Measurements from ENCODE around the gene GAS2L1. TPM values are rescaled to one million over a fixed set of nuclear protein-coding genes. Genes with fewer than 3 reads are reported as not detected.

Gene GAS2L1
- total and polyA plus RNA-seq, 8 donors = 4.4 to 81.1 (median 27.3) TPM

DNA sequence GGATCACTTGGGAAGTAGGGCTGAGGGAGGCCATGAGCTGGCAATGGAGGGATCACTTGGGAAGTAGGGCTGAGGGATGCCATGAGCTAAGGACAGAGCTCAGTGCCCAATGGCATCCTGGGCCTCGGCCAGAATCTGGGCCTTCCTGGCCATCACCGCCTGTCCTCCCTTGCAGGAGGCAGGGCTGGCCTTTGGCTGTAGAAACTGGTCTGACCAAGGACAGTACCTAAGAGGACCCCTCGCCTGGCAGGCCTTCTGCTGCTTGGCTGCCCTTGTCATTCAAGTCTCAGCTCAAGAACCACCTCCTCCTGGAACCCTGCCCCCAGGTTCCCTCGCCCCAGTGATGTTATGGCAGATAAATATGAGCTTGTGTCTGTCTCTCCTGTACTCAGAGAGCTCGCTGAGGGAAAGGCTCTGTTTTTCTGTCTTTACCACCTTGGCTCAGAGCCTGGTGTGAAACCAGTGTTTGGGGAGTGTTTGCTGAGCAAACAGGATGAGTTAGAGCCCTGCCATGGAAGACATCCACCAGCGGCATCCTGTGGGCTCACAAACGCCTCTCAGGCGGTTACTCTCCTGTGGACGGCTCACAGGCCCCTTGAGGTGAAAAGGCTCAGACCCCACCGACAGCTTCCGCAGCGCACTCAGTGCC lies 28.4 kb downstream of the GAS2L1 start:
- Histone ChIP-seq H3K4me3 (no peak overlapping the region), H3K36me3 (peaks cover 70 to 100% (median 100%) of the 10 kb centered on the region in 4 donors), H3K4me1 (peaks cover 7 to 21% (median 10%) of the 10 kb centered on the region in 4 donors), H3K9me3 (no peaks in the 10 kb centered on the region), H3K27ac (no peak overlapping the region), H3K27me3 (no peaks in the 10 kb centered on the region)
- WGBS, 5 donors = 73 to 86% (median 85%) methylated on average over 10 to 12 of the region's 12 CpGs
- no peak for TF ChIP-seq POLR2AphosphoS5 (IDR thresholded peaks at IDR 0.05)
- TF ChIP-seq, protein P1, sequence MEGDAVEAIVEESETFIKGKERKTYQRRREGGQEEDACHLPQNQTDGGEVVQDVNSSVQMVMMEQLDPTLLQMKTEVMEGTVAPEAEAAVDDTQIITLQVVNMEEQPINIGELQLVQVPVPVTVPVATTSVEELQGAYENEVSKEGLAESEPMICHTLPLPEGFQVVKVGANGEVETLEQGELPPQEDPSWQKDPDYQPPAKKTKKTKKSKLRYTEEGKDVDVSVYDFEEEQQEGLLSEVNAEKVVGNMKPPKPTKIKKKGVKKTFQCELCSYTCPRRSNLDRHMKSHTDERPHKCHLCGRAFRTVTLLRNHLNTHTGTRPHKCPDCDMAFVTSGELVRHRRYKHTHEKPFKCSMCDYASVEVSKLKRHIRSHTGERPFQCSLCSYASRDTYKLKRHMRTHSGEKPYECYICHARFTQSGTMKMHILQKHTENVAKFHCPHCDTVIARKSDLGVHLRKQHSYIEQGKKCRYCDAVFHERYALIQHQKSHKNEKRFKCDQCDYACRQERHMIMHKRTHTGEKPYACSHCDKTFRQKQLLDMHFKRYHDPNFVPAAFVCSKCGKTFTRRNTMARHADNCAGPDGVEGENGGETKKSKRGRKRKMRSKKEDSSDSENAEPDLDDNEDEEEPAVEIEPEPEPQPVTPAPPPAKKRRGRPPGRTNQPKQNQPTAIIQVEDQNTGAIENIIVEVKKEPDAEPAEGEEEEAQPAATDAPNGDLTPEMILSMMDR (IDR thresholded peaks at IDR 0.05) = no peak
- no peak for TF ChIP-seq EP300 (IDR thresholded peaks at IDR 0.05)
- no peak for TF ChIP-seq POLR2A (IDR thresholded peaks at IDR 0.05)
- no peak for DNase-seq
- intact Hi-C loops (cut with DNase I; ENCODE audit: low total_unique reads) = no loop called here

DNA sequence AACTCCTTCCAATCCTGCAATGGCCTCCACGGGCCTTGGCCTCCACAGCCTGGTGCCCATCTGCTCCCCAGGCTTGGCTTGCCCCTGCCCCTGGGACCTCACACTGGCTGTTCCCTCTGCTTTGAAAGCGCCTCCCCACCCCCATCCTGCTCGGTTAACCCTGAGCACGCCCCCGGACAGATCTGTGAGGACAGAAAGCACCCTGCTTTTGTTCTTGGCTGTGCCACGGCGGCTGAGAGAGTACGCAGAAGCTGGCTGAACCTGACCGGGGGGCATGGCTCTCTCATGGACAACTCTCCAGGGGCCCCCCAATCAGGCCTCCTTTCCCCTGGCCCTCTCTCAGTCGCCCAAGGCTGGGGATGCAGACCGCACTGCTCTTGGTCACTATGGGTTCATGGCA lies 29.2 kb downstream of the GAS2L1 start:
- H3K27ac ChIP-seq = no peak overlapping the region
- no peaks in the 10 kb centered on the region for H3K9me3 ChIP-seq
- no peak for DNase-seq
- no peak overlapping the region for H3K4me3 ChIP-seq
- intact Hi-C loops (cut with DNase I; ENCODE audit: low total_unique reads) = no loop called here
- peaks cover 71 to 100% (median 100%) of the 10 kb centered on the region in 4 donors for H3K36me3 ChIP-seq
- no peaks in the 10 kb centered on the region for H3K27me3 ChIP-seq
- WGBS, 5 donors = 86 to 91% (median 90%) methylated on average over 11 of the region's 11 CpGs
- H3K4me1 ChIP-seq = peaks cover 6 to 21% (median 8%) of the 10 kb centered on the region in 4 donors
- no peak for TF ChIP-seq POLR2AphosphoS5 (IDR thresholded peaks at IDR 0.05)
- no peak for TF ChIP-seq POLR2A (IDR thresholded peaks at IDR 0.05)
- TF ChIP-seq EP300 (IDR thresholded peaks at IDR 0.05) = no peak
- TF ChIP-seq, protein P1 (IDR thresholded peaks at IDR 0.05) = no peak

DNA sequence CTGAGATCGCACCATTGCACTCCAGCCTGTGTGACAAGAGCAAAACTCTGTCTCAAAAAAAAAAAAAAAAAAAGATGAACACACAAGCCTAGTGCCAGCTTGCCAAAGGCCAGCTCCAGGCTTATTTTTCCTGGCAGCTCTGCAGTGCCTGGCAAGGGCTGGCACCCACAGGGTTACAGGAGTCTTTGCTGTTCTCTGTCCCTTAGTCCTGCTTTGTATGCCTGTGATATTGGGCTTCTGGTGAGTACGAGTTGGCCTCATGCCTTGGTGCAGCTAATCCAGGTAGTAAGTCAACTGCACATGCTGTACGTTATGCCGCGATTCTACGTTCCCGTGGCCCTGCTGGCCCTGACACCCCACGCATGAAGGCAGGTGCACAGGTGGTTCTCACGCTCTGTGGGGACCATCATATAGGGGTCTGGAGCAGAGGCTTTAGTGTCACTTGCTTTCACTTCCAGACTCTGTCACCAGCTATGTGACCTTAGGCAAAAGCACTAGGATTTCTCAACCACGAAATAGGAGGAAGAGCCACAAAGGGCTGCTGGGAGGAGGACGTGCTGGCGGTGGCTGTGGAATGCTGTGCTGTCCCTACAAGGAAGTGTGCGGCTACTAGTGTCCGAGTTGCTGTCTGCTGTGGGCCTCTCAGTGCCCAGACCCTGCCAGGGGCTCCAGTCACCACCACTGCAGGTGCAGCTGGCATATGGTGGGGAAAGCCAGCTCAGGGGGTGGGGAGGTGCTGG lies 30.5 kb downstream of the GAS2L1 start:
- H3K36me3 ChIP-seq = peaks cover 76 to 100% (median 100%) of the 10 kb centered on the region in 4 donors
- intact Hi-C loops (cut with DNase I; ENCODE audit: low total_unique reads) = no loop called here
- WGBS, 5 donors = 33 to 81% (median 52%) methylated on average over 14 of the region's 14 CpGs
- no peaks in the 10 kb centered on the region for H3K27me3 ChIP-seq
- peak overlapping the region in 4 of 5 donors; percentile 42 to 74 (median 61) for H3K27ac ChIP-seq
- TF ChIP-seq EP300 (IDR thresholded peaks at IDR 0.05) = no peak
- no peak for TF ChIP-seq POLR2AphosphoS5 (IDR thresholded peaks at IDR 0.05)
- TF ChIP-seq POLR2A (IDR thresholded peaks at IDR 0.05) = no peak
- TF ChIP-seq, protein P1 (IDR thresholded peaks at IDR 0.05) = no peak
- no peak overlapping the region for H3K4me3 ChIP-seq
- DNase-seq = peak in 1 of 2 donors; percentile 74
- peaks cover 0 to 22% (median 8%) of the 10 kb centered on the region in 4 donors for H3K4me1 ChIP-seq
- H3K9me3 ChIP-seq = no peaks in the 10 kb centered on the region

DNA sequence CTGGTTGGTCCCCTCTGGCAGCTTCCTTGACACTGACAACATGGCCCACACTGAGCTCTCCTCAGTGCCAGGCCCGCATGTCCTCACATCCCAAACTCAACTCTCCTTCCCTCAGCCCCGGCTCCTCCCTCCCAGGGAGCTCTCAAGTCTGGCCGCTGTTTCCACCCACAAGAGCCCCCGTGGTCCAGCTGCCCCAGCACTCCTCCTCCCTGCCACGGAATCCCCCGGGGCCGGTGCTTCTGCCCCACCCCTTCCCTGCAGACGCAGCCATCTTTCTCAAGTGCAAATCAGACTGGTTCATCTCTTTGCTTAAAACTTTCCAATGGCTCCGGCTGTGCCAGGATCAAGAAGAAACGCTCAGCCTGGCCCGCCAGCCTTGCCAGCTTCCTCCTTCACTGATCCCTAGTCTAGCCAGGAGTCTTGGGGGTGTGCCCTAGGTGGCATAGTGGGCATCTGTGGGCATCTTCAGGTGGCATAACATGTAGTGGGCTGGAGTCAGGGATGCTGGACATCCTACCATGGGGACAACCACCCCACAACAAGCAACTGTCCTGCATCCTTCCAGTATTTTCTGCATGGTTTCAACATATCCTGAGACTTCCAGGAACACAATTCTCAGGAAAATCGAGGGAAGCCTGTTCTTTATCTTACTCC lies 31.3 kb downstream of the GAS2L1 start:
- no peak overlapping the region for H3K4me3 ChIP-seq
- no peak for TF ChIP-seq POLR2A (IDR thresholded peaks at IDR 0.05)
- H3K36me3 ChIP-seq = peaks cover 80 to 100% (median 100%) of the 10 kb centered on the region in 4 donors
- no peaks in the 10 kb centered on the region for H3K27me3 ChIP-seq
- no peak for DNase-seq
- H3K27ac ChIP-seq = peak overlapping the region in 4 of 5 donors; percentile 42 to 74 (median 61)
- WGBS, 5 donors = 53 to 81% (median 70%) methylated on average over 11 to 12 of the region's 12 CpGs
- intact Hi-C loops (cut with DNase I; ENCODE audit: low total_unique reads) = no loop called here
- H3K4me1 ChIP-seq = peaks cover 6 to 30% (median 11%) of the 10 kb centered on the region in 4 donors
- no peaks in the 10 kb centered on the region for H3K9me3 ChIP-seq

Measured in stomach (tissue), 9 donors.